Raji (cell line): ENCODE measurements around the gene SLC18A3.

ENCODE experiments used
- POLR2A ChIP-seq: IDR thresholded peaks from 2 replicates; pipeline ENCODE4 v1.6.1; 2011; ENCODE audit warnings: low read depth, low read length, control low read depth; ENCODE audit not compliant: insufficient read depth

Gene SLC18A3

DNA sequence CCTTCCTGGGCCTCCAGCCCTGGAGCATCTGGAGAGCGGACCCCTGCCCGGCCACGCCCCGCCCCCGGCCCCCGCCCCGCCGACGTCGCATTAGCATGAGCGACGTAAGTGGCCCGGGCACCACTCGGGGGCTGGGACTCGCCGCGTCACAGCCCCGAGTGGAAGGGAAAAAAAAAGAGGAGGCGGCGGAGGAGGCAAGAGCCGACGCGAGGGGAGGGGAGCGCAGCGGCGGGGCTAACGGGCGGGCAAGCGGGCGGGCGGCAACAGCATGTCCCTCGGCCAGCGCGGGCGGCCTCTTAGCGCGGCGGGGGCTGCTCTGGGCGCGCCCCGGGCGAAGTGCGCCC lies at the start of gene SLC18A3:
SLC18A3 (plus strand) TSS at position 197 of the 344 bp plus-strand sequence. CDS start 431 bp downstream, outside the sequence.
- no peak for TF ChIP-seq POLR2A

DNA sequence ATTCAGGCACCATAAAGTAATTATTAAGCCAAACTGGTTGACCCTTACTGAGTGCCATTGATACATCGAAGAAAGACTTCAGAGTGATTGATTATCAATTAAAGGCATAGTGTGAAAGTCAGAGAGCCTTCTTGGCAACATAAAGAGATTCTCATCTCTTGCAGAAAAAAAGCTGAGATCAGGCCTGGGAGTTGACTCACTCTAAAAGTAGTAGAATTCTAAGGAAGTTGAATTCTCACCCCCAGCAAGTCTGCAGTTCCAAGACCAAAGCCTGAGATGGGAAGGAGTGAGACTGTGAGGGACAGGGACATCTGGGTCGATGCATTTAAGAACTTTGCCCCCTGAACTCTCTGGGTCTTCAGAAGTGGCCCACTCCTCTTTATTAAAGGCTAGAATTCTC lies 49.6 kb upstream of the SLC18A3 start:
- no peak for TF ChIP-seq POLR2A

- TF ChIP-seq POLR2A, result no peak
These were observed 47.2 kb upstream of the SLC18A3 start for GRCh38 chr10:49562893-49563292.

DNA sequence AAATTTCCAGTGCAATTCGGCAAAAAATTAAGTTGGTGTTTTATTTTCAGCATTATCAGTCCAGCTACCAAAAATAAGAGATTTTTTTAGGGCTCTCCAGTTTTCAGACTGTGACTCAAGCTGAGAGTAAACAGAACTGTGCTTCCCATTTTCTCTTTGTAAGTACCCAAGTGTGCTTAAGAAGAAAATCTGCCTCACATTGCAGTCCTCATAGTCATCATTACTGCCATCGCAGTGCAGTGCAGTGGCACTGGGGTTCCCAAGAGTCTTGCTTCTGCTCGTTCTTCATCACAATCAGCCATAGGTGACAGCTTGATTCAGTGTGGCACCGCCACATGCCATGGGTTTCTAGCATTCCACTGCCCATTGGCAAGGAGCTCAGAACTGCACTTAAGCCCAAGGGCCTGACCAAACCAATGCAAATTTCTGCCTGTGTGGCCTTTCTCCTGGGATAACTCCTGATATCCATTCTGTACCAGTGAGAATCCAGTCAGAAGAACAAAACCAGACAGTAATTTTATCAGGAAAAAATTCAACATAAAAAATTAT lies 45.6 kb upstream of the SLC18A3 start:
- no peak for TF ChIP-seq POLR2A

DNA sequence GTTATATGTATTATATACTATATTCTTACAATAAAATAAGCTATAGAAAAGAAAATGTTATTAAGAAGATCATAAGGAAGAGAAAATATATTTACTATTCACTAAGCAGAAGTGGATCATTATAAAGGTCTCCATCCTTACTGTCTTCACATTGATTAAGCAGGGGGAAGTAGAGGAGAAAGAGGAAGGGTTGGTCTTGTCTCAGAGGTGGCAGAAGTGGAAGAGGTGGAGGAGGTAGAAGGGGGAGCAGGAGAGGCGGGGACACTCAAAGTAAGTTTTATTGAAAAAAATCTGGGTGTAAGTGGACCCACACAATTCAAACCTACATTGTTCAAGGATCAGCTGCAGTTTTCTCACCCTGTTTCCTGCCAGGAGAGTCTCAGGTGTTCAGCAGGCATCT lies 42.3 kb upstream of the SLC18A3 start:
- TF ChIP-seq POLR2A, result no peak

DNA sequence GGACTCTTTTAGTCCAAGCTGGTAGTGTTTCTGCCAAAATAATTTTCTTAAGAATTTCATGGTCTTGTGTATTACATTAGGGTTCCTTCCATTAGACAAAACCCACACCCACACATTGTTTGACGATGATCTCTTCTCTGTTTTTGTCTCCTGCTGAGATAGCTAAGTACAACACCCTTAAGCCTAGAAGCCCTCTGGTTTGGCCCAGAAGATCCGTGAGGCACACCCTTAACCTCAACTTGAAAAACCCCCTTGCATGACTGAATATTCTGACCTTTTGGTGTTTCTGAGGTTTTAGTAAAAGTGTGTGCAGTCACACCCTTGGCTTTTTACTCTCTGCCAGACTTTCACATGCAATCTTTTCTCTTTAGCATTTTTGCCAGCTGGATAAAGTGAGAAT lies 41.9 kb upstream of the SLC18A3 start:
- TF ChIP-seq POLR2A, result no peak

GRCh38 chr10:49569031-49569631 lies 41.0 kb upstream of the SLC18A3 start:
- TF ChIP-seq POLR2A, result no peak

DNA sequence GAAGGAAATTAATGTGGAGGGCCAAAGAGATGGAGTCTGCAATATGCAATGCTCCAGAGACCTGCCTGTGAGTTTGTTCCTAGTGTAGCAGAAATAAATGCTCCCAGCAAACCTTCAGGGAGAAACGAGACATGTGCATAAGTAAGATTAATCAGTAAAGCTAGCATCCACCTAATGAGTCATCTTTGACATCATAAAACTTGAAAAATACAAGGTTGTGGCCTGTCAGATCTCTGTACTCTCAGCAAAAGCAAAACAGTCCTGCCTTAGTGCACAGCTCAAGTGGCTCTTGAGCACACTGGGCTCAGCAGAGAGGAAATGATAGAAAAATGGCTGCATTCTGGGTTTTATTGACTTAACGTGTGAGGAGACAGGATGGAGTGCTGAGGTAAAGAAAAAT lies 38.7 kb upstream of the SLC18A3 start:
- no peak for TF ChIP-seq POLR2A

GRCh38 chr10:49572594-49573114 lies 37.5 kb upstream of the SLC18A3 start:
- TF ChIP-seq POLR2A, result no peak

GRCh38 chr10:49575489-49576072 lies 34.5 kb upstream of the SLC18A3 start:
- no peak for TF ChIP-seq POLR2A

DNA sequence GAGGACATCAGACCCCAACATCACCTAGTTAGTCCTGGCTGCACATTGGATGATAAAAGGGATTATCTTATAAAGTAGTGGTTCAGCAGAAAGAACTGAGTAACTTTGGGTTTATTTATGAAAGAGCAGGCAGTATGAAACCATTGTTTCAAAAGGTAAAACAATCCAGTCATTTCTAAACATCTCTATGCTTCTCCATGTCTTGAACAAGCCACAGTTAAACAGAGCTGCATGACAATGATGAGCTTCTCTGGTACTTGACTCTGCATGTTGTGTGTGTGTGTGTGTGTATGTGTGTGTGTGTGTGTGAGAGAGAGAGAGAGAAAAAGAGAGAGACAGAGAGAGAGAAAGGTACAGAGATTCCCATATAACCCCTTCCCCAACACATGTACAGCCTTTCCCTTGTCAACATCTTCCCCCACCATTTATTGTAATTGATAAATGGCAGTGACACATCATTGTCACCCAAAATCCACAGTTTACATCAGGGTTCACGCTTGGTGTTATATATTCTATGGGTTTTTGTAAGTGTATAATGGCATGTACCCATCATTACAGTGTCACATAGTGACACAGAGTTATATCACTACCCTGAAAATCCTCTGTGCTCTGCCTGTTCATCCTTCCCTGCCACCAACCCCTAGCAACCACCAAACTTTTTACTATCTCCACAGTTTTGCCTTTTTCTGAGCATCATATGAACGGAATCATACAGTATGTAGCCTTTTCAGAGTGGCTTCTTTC lies 32.8 kb upstream of the SLC18A3 start:
- TF ChIP-seq POLR2A, result no peak

DNA sequence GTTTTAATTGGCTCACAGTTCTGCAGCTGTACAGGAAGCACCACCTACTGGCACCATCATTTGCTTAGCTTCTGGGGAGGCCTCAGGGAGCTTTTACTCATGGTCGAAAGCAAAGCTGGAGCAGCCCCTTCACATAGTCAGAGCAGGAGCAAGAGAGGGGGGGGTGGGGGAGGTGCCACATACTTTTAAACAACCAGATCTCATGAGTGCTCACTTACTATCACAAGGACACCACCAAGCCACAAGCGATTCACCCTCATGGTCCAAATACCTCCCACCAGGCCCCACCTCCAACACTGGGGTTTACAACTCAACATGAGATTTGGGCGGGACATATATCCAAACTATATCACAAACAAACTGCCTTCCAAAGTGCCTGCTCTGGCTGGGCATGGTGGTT lies 31.7 kb upstream of the SLC18A3 start:
- no peak for TF ChIP-seq POLR2A

DNA sequence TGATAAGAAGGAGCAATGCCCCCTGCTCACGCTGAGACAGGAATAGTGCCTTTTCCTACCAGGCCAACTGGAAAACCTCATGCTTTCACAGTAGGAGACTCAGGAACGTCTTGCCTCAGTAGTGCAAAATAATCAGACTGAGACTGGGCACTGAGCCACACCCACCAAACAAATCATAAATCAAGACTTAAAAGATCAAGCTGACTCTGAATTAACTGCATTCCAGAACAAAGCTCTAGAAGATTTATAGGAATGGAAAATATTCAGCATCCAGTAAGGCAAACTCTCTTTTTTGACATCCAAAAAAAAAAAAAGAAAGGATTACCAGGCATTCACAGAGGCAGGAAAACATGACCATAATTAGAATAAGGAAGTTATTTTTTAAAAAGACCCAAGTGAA lies 30.5 kb upstream of the SLC18A3 start:
- no peak for TF ChIP-seq POLR2A

DNA sequence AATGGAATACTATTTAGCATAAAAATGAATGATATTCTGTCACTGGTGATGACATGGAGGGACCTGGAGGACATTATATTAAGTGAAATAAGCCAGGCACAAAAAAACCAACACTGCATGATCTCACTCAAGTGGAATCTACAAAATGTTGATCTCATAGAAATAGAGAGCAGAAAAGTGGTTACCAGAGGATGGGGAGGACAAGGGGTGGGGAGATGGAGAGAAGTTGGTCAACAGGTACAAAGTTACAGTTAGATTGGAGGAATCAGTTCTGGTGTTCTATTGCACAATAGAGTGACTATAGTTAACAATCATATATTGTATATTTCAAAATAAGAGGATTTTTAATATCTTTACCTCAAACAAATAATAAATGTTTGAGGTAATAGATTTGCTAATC lies 24.7 kb upstream of the SLC18A3 start:
- no peak for TF ChIP-seq POLR2A

DNA sequence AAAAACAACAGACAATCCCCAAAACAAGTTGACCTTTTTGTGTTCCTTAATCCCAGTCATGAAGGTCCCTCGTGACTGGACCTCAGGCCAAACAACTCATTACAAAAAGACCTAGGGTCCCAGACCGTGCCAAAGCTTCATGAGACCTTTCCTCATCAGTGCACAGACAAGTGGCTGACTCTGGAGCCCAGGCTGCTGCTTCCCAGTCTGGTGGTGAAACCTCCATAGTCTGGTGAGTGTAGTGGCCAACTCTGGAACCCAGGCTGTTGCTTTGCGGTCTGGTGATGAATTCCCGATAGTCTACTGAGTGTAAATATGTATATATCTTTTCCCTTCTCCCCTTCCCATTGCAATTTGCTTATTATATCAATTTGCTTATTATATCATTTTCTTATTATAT lies 22.1 kb upstream of the SLC18A3 start:
- TF ChIP-seq POLR2A, result no peak
